Sigmoid colon (tissue), 4 donors: ENCODE data around the gene ANO1.

Experiments
- POLR2A ChIP-seq, 2 donors: fragments of 450-650 bp; IDR thresholded peaks; one replicate each; pipeline ENCODE4 v1.6.1; 2016; ENCODE audit warnings: antibody characterized with exemption in 2 of 2, mild to moderate bottlenecking in 2 of 2, moderate library complexity in 2 of 2
- POLR2AphosphoS5 ChIP-seq, 4 donors: sonication (generic); formaldehyde crosslinking; IDR thresholded peaks; one replicate each; pipeline ENCODE4 v1.6.1; 2017; ENCODE audit warnings: antibody characterized with exemption in 4 of 4
- TF ChIP-seq, protein P1 (sequence below), 4 experiments: fragments of 450-650 bp in 3 of 4; fragments of 200-600 bp in 1 of 4; IDR thresholded peaks; one replicate each; pipeline ENCODE4 v1.5.1; 2016 to 2019; ENCODE audit warnings: antibody characterized with exemption in 4 of 4, mild to moderate bottlenecking in 3 of 4, moderate library complexity in 2 of 4

DNA sequence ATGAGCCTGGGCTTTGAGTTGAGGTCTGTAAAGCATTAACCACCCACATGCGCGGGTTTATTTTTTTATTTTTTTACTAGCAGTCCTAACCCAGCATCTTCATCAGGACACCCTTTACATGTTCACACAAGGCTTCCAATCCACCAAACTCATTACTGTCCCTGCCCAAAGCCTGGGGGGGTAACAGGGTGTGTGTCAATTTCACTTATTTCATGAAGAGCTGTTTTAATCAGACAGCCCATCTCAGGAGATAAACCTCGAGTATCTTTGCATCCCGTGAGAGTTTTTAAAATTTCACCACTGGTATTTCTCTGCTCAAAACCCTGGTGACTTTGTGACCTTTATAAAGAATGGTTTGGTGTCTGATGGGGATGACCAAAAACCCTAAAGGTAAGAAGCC lies 45.6 kb downstream of the ANO1 start:
- TF ChIP-seq, protein P1, sequence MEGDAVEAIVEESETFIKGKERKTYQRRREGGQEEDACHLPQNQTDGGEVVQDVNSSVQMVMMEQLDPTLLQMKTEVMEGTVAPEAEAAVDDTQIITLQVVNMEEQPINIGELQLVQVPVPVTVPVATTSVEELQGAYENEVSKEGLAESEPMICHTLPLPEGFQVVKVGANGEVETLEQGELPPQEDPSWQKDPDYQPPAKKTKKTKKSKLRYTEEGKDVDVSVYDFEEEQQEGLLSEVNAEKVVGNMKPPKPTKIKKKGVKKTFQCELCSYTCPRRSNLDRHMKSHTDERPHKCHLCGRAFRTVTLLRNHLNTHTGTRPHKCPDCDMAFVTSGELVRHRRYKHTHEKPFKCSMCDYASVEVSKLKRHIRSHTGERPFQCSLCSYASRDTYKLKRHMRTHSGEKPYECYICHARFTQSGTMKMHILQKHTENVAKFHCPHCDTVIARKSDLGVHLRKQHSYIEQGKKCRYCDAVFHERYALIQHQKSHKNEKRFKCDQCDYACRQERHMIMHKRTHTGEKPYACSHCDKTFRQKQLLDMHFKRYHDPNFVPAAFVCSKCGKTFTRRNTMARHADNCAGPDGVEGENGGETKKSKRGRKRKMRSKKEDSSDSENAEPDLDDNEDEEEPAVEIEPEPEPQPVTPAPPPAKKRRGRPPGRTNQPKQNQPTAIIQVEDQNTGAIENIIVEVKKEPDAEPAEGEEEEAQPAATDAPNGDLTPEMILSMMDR (IDR thresholded peaks at IDR 0.05): no peak
- no peak for TF ChIP-seq POLR2A (IDR thresholded peaks at IDR 0.05)
- no peak for TF ChIP-seq POLR2AphosphoS5 (IDR thresholded peaks at IDR 0.05)
